ENCODE results near the gene FLT1. TPM values are rescaled to one million over a fixed set of nuclear protein-coding genes. Genes with fewer than 3 reads are reported as not detected.

FLT1 gene
- total RNA-seq, 3 donors from 2014 or later = 17.0 to 44.6 (median 29.0) TPM

- intact Hi-C loops (cut with DNase I; ENCODE audit: low total_unique reads) = no loop called here
- H3K4me3 ChIP-seq = no peak overlapping the region
- TF ChIP-seq POLR2AphosphoS5 (IDR thresholded peaks at IDR 0.05) (no peak), POLR2A (IDR thresholded peaks at IDR 0.05) (no peak)
- TF ChIP-seq, protein P1, sequence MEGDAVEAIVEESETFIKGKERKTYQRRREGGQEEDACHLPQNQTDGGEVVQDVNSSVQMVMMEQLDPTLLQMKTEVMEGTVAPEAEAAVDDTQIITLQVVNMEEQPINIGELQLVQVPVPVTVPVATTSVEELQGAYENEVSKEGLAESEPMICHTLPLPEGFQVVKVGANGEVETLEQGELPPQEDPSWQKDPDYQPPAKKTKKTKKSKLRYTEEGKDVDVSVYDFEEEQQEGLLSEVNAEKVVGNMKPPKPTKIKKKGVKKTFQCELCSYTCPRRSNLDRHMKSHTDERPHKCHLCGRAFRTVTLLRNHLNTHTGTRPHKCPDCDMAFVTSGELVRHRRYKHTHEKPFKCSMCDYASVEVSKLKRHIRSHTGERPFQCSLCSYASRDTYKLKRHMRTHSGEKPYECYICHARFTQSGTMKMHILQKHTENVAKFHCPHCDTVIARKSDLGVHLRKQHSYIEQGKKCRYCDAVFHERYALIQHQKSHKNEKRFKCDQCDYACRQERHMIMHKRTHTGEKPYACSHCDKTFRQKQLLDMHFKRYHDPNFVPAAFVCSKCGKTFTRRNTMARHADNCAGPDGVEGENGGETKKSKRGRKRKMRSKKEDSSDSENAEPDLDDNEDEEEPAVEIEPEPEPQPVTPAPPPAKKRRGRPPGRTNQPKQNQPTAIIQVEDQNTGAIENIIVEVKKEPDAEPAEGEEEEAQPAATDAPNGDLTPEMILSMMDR (IDR thresholded peaks at IDR 0.05) = no peak
- no peaks in the 10 kb centered on the region for H3K36me3 ChIP-seq
- no peak for DNase-seq (ENCODE audit: low spot score in 2 of 2)
- no peaks in the 10 kb centered on the region for H3K4me1 ChIP-seq
- H3K27me3 ChIP-seq = no peaks in the 10 kb centered on the region
- H3K27ac ChIP-seq = no peak overlapping the region
- no peaks in the 10 kb centered on the region for H3K9me3 ChIP-seq
Measured at GRCh38 chr13:28420704-28421103, 74.2 kb downstream of the FLT1 start.

- Histone ChIP-seq H3K4me1 (no peaks in the 10 kb centered on the region), H3K36me3 (no peaks in the 10 kb centered on the region), H3K4me3 (no peak overlapping the region), H3K27me3 (no peaks in the 10 kb centered on the region), H3K9me3 (no peaks in the 10 kb centered on the region), H3K27ac (no peak overlapping the region)
- intact Hi-C loops (cut with DNase I; ENCODE audit: low total_unique reads) = no loop called here
- TF ChIP-seq POLR2AphosphoS5 (IDR thresholded peaks at IDR 0.05) = no peak
- TF ChIP-seq, protein P1 (IDR thresholded peaks at IDR 0.05) = no peak
- no peak for TF ChIP-seq POLR2A (IDR thresholded peaks at IDR 0.05)
- DNase-seq (ENCODE audit: low spot score in 2 of 2) = no peak
Measured at GRCh38 chr13:28415994-28416421, 78.9 kb downstream of the FLT1 start.

DNA sequence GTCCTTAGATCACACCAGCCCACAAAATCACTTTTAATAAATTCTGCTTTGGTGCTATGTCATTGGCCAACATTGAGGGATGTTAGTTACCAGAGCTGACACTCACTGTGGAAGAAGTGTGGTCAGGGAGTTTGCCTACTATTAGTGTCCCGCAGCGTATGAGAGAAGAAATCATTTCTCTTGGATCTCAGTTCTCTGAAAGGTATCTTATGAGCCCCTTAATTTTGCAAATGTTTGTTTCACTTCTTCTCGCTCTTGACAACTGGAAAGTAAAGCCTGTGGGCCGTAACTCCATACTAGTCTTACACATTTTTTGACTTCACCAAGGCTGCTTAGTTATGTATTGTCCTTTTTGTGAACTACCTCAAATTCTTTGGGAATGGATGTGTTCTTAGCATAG lies 80.9 kb downstream of the FLT1 start:
- TF ChIP-seq POLR2AphosphoS5 (IDR thresholded peaks at IDR 0.05) (no peak), POLR2A (IDR thresholded peaks at IDR 0.05) (no peak)
- TF ChIP-seq, protein P1 (IDR thresholded peaks at IDR 0.05) = no peak
- no peak for DNase-seq (ENCODE audit: low spot score in 2 of 2)
- intact Hi-C loops (cut with DNase I; ENCODE audit: low total_unique reads) = no loop called here
- Histone ChIP-seq H3K36me3 (no peaks in the 10 kb centered on the region), H3K9me3 (no peaks in the 10 kb centered on the region), H3K27ac (no peak overlapping the region), H3K27me3 (no peaks in the 10 kb centered on the region), H3K4me1 (no peaks in the 10 kb centered on the region), H3K4me3 (no peak overlapping the region)

- H3K4me3 ChIP-seq = no peak overlapping the region
- no peak for TF ChIP-seq POLR2A (IDR thresholded peaks at IDR 0.05)
- TF ChIP-seq POLR2AphosphoS5 (IDR thresholded peaks at IDR 0.05) = no peak
- TF ChIP-seq, protein P1 (IDR thresholded peaks at IDR 0.05) = no peak
- intact Hi-C loops (cut with DNase I; ENCODE audit: low total_unique reads) = no loop called here
- no peaks in the 10 kb centered on the region for H3K36me3 ChIP-seq
- H3K9me3 ChIP-seq = no peaks in the 10 kb centered on the region
- DNase-seq (ENCODE audit: low spot score in 2 of 2) = no peak
- no peaks in the 10 kb centered on the region for H3K27me3 ChIP-seq
- H3K27ac ChIP-seq = peak overlapping the region in 1 of 2 donors; percentile 43
- H3K4me1 ChIP-seq = no peaks in the 10 kb centered on the region
Measured at GRCh38 chr13:28412981-28413380, 81.9 kb downstream of the FLT1 start.

GRCh38 chr13:28411831-28412353 lies 83.0 kb downstream of the FLT1 start:
- DNase-seq (ENCODE audit: low spot score in 2 of 2) = no peak
- TF ChIP-seq POLR2AphosphoS5 (IDR thresholded peaks at IDR 0.05) (no peak), POLR2A (IDR thresholded peaks at IDR 0.05) (no peak)
- TF ChIP-seq, protein P1 (IDR thresholded peaks at IDR 0.05) = no peak
- intact Hi-C loops (cut with DNase I; ENCODE audit: low total_unique reads) = no loop called here
- H3K9me3 ChIP-seq = no peaks in the 10 kb centered on the region
- no peak overlapping the region for H3K27ac ChIP-seq
- H3K4me3 ChIP-seq = no peak overlapping the region
- H3K36me3 ChIP-seq = no peaks in the 10 kb centered on the region
- H3K27me3 ChIP-seq = no peaks in the 10 kb centered on the region
- H3K4me1 ChIP-seq = no peaks in the 10 kb centered on the region

Measured in breast epithelium (tissue), 4 donors.